Measurements from ENCODE around the gene MYRIP.
"Not testable (repeated sequence)": the region's sequence is repeated elsewhere in the genome, so short reads cannot be mapped to it uniquely, and the experiment has no call there.

MYRIP gene

GRCh38 chr3:39808467-39809180 is 785 bp upstream of the MYRIP start:
- no peak for DNase-seq

- no peak for DNase-seq
Measured at GRCh38 chr3:39809995-39810595, 686 bp downstream of the MYRIP start.

- no peak for DNase-seq
Measured at GRCh38 chr3:39810647-39811161, 1.3 kb downstream of the MYRIP start.

- DNase-seq, result no peak
Measured at GRCh38 chr3:39811561-39811960, 2.2 kb downstream of the MYRIP start.

GRCh38 chr3:39812537-39812936 is 3.1 kb downstream of the MYRIP start:
- no peak for DNase-seq

- no peak for DNase-seq
Measured at GRCh38 chr3:39814007-39814406, 4.6 kb downstream of the MYRIP start.

GRCh38 chr3:39819899-39820298 is 10.5 kb downstream of the MYRIP start:
- DNase-seq, result no peak

- DNase-seq, result not testable (repeated sequence)
Measured at GRCh38 chr3:39833764-39834163, 24.4 kb downstream of the MYRIP start.

- no peak for DNase-seq
Measured at GRCh38 chr3:39839484-39839883, 30.1 kb downstream of the MYRIP start.

GRCh38 chr3:39843440-39843839 is 34.0 kb downstream of the MYRIP start:
- DNase-seq, result no peak

- no peak for DNase-seq
Measured at GRCh38 chr3:39848365-39848764, 39.0 kb downstream of the MYRIP start.

- DNase-seq, result no peak
Measured at GRCh38 chr3:39849992-39850715, 40.7 kb downstream of the MYRIP start.

GRCh38 chr3:39850716-39851032 is 41.3 kb downstream of the MYRIP start:
- no peak for DNase-seq

- no peak for DNase-seq
Measured at GRCh38 chr3:39855517-39855916, 46.1 kb downstream of the MYRIP start.

- no peak for DNase-seq
Measured at GRCh38 chr3:39869890-39870289, 60.5 kb downstream of the MYRIP start.

GRCh38 chr3:39870706-39871105 is 61.3 kb downstream of the MYRIP start:
- DNase-seq, result no peak

- no peak for DNase-seq
Measured at GRCh38 chr3:39879581-39879980, 70.2 kb downstream of the MYRIP start.

- no peak for DNase-seq
Measured at GRCh38 chr3:39882111-39882510, 72.7 kb downstream of the MYRIP start.

GRCh38 chr3:39892068-39892467 is 82.7 kb downstream of the MYRIP start:
- no peak for DNase-seq

- no peak for DNase-seq
Measured at GRCh38 chr3:39896184-39896583, 86.8 kb downstream of the MYRIP start.

- no peak for DNase-seq
Measured at GRCh38 chr3:39900462-39901002, 91.1 kb downstream of the MYRIP start.

GRCh38 chr3:39903253-39903652 is 93.8 kb downstream of the MYRIP start:
- DNase-seq, result no peak

- DNase-seq, result no peak
Measured at GRCh38 chr3:39905788-39906187, 96.4 kb downstream of the MYRIP start.

- no peak for DNase-seq
Measured at GRCh38 chr3:39907981-39908380, 98.6 kb downstream of the MYRIP start.
